ENCODE data around the gene ZFYVE28. TPM values are rescaled to one million over a fixed set of nuclear protein-coding genes. Genes with fewer than 3 reads are reported as not detected.

The ZFYVE28 gene
- total RNA-seq, 6 experiments from 2014 or later, result 2.5 to 9.6 (median 4.8) TPM

DNA sequence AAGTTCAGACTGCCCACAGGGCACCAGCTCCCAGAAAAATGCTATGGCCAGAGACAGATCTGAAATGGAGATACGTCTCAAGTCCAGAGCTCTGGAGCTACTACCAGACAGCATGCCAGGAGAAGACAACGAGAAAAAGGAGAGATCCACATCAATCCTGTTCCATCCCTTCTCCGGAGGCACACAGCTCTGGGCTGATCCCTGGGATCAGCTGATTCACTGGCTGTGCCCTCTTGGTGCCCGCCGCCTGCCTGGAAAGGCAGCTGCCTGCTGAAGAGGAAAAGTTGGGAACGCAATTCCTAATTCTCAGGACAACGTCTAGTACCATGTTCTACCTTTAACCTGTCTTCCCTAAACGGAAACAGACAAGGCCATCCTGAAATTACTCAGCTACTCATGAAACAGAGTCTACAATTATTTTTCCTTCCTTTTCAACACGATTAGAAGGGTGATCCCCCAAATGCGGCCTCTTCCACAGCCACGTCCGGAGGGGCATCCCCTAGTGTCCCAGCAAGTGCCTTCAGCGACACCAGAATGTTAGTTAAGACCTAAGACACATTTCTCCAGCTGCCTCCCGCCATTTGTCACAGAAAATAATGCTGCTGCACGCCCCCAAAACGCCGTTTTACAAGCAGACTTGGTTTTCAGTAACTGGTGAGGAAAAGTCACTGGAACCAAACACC lies 2.4 kb downstream of the ZFYVE28 start:
- intact Hi-C loops (cut with DNase I), result no loop called here
- DNase-seq (no peak), ATAC-seq (no peak)
- Histone ChIP-seq H3K4me3 (no peak overlapping the region), H3K36me3 (no peaks in the 10 kb centered on the region), H3K27ac (no peak overlapping the region), H3K27me3 (no peaks in the 10 kb centered on the region), H3K4me1 (peaks cover 0 to 15% (median 3%) of the 10 kb centered on the region in 4 donors), H3K9me3 (no peaks in the 10 kb centered on the region)
- TF ChIP-seq, protein P1, sequence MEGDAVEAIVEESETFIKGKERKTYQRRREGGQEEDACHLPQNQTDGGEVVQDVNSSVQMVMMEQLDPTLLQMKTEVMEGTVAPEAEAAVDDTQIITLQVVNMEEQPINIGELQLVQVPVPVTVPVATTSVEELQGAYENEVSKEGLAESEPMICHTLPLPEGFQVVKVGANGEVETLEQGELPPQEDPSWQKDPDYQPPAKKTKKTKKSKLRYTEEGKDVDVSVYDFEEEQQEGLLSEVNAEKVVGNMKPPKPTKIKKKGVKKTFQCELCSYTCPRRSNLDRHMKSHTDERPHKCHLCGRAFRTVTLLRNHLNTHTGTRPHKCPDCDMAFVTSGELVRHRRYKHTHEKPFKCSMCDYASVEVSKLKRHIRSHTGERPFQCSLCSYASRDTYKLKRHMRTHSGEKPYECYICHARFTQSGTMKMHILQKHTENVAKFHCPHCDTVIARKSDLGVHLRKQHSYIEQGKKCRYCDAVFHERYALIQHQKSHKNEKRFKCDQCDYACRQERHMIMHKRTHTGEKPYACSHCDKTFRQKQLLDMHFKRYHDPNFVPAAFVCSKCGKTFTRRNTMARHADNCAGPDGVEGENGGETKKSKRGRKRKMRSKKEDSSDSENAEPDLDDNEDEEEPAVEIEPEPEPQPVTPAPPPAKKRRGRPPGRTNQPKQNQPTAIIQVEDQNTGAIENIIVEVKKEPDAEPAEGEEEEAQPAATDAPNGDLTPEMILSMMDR (IDR thresholded peaks at IDR 0.05), result no peak
- TF ChIP-seq POLR2A (IDR thresholded peaks at IDR 0.05), result no peak
- WGBS (ENCODE audit: insufficient coverage, low coverage, low lambda C conversion rate, missing lambda C conversion rate), result 75% methylated on average over 16 of the region's 17 CpGs

DNA sequence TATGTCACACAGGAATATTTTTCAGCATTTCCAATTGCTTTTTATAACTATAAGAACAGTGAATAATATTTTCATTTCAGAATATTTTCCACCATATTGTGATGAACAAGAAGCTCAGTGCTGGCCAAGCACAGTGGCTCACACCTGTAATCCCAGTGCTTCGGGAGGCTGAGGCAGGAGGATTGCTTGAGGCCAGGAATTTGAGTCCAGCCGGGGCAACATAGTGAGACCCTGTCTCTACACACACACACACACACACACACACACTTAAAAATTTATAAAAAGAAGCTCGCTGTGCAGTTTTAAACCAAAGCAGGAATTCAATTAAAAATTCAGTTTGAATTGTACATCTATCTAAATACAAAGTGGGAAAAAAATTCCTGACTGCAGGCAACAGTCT lies 3.2 kb downstream of the ZFYVE28 start:
- no peak for ATAC-seq
- H3K9me3 ChIP-seq, result no peaks in the 10 kb centered on the region
- intact Hi-C loops (cut with DNase I), result no loop called here
- no peak overlapping the region for H3K4me3 ChIP-seq
- 80% methylated on average over 1 of the region's 3 CpGs for WGBS (ENCODE audit: insufficient coverage, low coverage, low lambda C conversion rate, missing lambda C conversion rate)
- TF ChIP-seq, protein P1 (IDR thresholded peaks at IDR 0.05), result no peak
- TF ChIP-seq POLR2A (IDR thresholded peaks at IDR 0.05), result no peak
- DNase-seq, result no peak
- H3K27ac ChIP-seq, result no peak overlapping the region
- peaks cover 0 to 15% (median 3%) of the 10 kb centered on the region in 4 donors for H3K4me1 ChIP-seq
- H3K36me3 ChIP-seq, result no peaks in the 10 kb centered on the region
- no peaks in the 10 kb centered on the region for H3K27me3 ChIP-seq

DNA sequence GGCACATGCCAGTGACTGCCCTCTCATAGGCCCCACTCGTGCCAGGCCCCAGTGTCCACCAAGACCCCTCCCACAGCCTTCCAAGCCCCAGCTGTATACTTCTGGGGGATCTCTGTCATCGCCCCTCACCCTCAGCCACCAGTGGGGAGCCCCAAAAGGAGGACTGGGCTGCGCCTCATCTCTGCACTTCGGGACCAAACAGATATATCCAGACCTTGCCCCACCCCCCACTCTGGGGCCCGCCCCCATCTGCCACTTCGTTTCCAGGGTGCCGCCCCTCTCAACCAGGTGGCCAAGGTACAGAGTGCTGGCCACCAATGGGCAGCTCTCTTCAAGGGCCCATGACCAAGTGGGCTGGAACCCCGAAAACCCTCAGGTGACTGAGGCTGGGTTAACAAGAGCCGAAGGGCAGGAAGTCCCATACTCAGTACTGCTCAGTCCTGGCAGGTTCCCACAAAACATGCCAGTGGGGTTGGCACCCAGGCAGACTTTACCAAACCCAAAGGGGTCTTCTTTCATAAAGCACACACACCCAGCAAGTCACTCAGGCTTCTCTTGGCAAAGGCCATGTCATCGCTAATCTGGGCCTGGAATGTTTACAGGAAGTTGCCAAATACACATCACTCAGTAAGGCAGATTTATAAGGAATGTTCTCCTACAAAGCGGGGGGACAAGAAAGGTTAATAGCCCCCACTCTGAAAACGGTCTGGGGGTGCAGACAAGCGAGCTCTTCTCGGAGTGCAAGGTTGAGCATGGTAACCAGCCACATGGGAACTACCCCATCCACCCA lies 4.4 kb downstream of the ZFYVE28 start:
- Histone ChIP-seq H3K4me1 (peaks cover 0 to 15% (median 0%) of the 10 kb centered on the region in 4 donors), H3K4me3 (no peak overlapping the region), H3K27me3 (no peaks in the 10 kb centered on the region), H3K9me3 (no peaks in the 10 kb centered on the region), H3K36me3 (no peaks in the 10 kb centered on the region), H3K27ac (no peak overlapping the region)
- DNase-seq (no peak), ATAC-seq (no peak)
- 46% methylated on average over 8 of the region's 14 CpGs for WGBS (ENCODE audit: insufficient coverage, low coverage, low lambda C conversion rate, missing lambda C conversion rate)
- intact Hi-C loops (cut with DNase I), result no loop called here
- TF ChIP-seq, protein P1 (IDR thresholded peaks at IDR 0.05), result no peak
- TF ChIP-seq POLR2A (IDR thresholded peaks at IDR 0.05), result no peak

DNA sequence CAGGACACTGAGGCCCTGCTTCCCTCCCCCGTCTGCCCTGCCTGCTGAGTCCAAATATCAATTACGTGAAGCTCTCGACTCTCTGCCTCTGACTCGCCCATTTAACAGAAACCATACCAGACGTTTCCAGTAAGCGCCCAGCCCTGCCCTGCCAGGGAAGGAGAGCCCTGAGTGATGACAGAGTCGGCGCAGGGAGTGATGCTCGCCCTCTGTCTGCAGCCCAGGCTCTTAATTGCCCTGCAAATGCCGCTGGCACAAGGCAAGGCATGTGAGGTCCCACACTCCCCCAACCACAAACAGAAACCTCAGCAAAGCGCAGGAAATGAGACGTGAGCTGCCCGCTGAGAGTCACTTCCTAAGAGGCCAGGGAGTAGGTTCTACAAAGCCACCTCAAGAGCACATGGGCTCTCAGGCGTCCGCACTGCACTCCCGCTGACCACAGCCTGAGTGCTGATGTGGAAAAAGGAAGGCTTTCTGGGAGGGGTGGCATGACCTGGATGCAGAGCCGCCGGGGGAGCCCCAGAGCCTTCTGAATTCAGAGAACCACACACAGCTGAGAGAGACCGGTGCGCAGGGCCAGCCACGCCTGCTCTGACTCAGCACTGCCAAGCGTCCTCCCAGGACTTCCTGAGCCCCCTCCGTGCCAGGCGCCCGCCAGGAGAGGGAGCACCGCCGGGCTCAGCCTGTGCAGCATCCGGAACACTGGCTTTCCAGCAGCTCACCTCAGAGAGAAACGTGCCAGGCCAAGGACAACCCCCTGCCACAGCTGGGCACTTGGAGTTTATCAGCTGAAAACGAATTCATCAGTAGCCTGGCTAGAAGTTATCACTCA lies 5.3 kb downstream of the ZFYVE28 start:
- peak overlapping the region in 1 of 3 donors; percentile 6 for H3K4me3 ChIP-seq
- TF ChIP-seq, protein P1 (IDR thresholded peaks at IDR 0.05), result peak in 2 of 4 donors; percentile 17 to 35
- peak; percentile 25 for TF ChIP-seq POLR2A (IDR thresholded peaks at IDR 0.05)
- intact Hi-C loops (cut with DNase I), result no loop called here
- peak overlapping the region in 2 of 3 donors; percentile 29 to 30 for H3K27ac ChIP-seq
- no peaks in the 10 kb centered on the region for H3K27me3 ChIP-seq
- DNase-seq, result peak in 2 of 3 donors; percentile 73 to 77
- H3K4me1 ChIP-seq, result peaks cover 0 to 15% (median 0%) of the 10 kb centered on the region in 4 donors
- H3K9me3 ChIP-seq, result no peaks in the 10 kb centered on the region
- no peaks in the 10 kb centered on the region for H3K36me3 ChIP-seq
- WGBS (ENCODE audit: insufficient coverage, low coverage, low lambda C conversion rate, missing lambda C conversion rate), result 25% methylated on average over 7 of the region's 30 CpGs
- peak; percentile 65 to 80 (median 74) for ATAC-seq
